Loucy (cell line): Measurements from ENCODE around the gene ADAM8.

Source experiments
- EZH2phosphoT487 ChIP-seq: fragments of 200-600 bp; IDR thresholded peaks from 2 replicates; pipeline ENCODE4 v1.6.1; 2018; ENCODE audit warnings: antibody characterized with exemption, mild to moderate bottlenecking, moderate library complexity, borderline replicate concordance
- TF ChIP-seq, protein P1 (sequence below): fragments of 200-600 bp; sonication (generic); conservative IDR thresholded peaks from 2 replicates; pipeline ENCODE4 v1.5.1; 2014; ENCODE audit warnings: mild to moderate bottlenecking, antibody characterized with exemption, low read length

DNA sequence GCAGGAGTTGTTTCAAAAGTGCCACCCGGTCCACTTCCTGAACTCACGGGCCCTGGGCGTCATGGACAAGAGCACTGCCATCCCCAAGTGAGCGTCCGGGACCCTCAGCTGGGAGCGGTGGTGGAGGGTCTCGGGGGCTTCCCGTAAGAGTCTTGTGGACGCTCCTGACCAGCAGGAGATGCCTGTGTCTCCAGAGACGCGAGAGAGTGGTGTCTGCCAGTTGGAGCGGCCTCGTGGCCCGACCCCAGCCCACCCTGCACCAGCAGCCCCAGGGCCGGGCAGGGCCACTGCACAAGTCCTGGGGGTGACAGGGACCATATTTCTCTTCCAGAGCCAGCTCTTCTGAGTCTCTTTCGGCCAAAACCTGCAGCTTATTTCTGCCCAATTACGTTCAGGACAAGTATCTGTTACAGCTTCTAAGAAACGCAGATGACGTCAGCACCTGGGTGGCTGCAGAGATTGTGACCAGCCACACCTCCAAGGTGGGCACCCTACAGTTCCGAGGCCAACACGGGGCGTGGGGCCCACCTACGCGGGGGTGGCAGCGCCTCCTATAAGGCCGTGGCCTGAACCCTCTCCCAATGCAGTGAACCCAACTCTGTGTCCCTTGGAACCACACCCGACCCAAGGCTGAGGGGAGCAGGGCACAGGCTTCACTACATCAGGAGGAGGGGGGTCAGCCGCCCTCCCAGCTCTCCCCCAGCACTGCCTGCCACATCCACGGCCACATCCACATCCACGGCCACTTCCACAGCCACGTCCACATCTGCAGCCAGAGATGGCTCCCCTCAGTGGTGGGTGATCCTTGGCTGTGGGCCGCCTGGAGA, 62.8 kb downstream of the ADAM8 start:
- TF ChIP-seq, protein P1, sequence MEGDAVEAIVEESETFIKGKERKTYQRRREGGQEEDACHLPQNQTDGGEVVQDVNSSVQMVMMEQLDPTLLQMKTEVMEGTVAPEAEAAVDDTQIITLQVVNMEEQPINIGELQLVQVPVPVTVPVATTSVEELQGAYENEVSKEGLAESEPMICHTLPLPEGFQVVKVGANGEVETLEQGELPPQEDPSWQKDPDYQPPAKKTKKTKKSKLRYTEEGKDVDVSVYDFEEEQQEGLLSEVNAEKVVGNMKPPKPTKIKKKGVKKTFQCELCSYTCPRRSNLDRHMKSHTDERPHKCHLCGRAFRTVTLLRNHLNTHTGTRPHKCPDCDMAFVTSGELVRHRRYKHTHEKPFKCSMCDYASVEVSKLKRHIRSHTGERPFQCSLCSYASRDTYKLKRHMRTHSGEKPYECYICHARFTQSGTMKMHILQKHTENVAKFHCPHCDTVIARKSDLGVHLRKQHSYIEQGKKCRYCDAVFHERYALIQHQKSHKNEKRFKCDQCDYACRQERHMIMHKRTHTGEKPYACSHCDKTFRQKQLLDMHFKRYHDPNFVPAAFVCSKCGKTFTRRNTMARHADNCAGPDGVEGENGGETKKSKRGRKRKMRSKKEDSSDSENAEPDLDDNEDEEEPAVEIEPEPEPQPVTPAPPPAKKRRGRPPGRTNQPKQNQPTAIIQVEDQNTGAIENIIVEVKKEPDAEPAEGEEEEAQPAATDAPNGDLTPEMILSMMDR, result no peak
- TF ChIP-seq EZH2phosphoT487, result no peak
